Liver (tissue), 9 donors: Measurements from ENCODE around the gene SLC38A5. TPM values are rescaled to one million over a fixed set of nuclear protein-coding genes. Genes with fewer than 3 reads are reported as not detected.

Experiments used
- DNase-seq: peaks from one replicate; pipeline ENCODE4 v3.0.0-alpha.2; 2017; ENCODE audit warnings: low spot score
- H3K27ac ChIP-seq, 2 donors: one replicate each; pipeline ENCODE4 v1.7.0; 2013; ENCODE audit warnings: inconsistent platforms in 2 of 2, low read length in 2 of 2, control low read depth in 1 of 2, low read depth in 1 of 2, mild to moderate bottlenecking in 1 of 2
- H3K27me3 ChIP-seq, 4 donors: one replicate each; pipeline versions ENCODE4 v1.6.1 to v1.7.0; 2013; ENCODE audit warnings: low read length in 3 of 4, inconsistent platforms in 1 of 4, mild to moderate bottlenecking in 1 of 4, moderate library complexity in 1 of 4; ENCODE audit not compliant: control insufficient read depth in 4 of 4, insufficient read depth in 4 of 4
- H3K36me3 ChIP-seq, 4 donors: one replicate each; pipeline versions ENCODE4 v1.6.1 to v1.7.0; 2013; ENCODE audit warnings: low read length in 3 of 4, mild to moderate bottlenecking in 3 of 4, low read depth in 1 of 4, moderate library complexity in 1 of 4; ENCODE audit not compliant: control insufficient read depth in 4 of 4, insufficient read depth in 3 of 4
- H3K4me1 ChIP-seq, 4 donors: one replicate each; pipeline versions ENCODE4 v1.6.1 to v1.7.0; 2013; ENCODE audit warnings: low read length in 3 of 4, mild to moderate bottlenecking in 3 of 4, moderate library complexity in 1 of 4; ENCODE audit not compliant: control insufficient read depth in 4 of 4, insufficient read depth in 4 of 4
- H3K4me3 ChIP-seq, 3 donors: one replicate each; pipeline versions ENCODE4 v1.6.1 to v1.7.0; 2013; ENCODE audit warnings: low read length in 3 of 3, control low read depth in 1 of 3, low read depth in 1 of 3, mild to moderate bottlenecking in 1 of 3
- H3K9ac ChIP-seq, 2 donors: one replicate each; pipeline ENCODE4 v1.7.0; 2013; ENCODE audit warnings: low read length in 2 of 2, mild to moderate bottlenecking in 2 of 2, moderate library complexity in 2 of 2, control low read depth in 1 of 2, low read depth in 1 of 2
- H3K9me3 ChIP-seq, 4 donors: one replicate each; pipeline versions ENCODE4 v1.6.1 to v1.7.0; 2013; ENCODE audit warnings: low read length in 3 of 4; ENCODE audit not compliant: control insufficient read depth in 4 of 4
- ATF3 ChIP-seq: IDR thresholded peaks from 2 replicates; pipeline ENCODE4 v1.6.1; 2016; ENCODE audit warnings: antibody characterized with exemption
- CTCF ChIP-seq: fragments of 150-350 bp; IDR thresholded peaks from 2 replicates; pipeline ENCODE4 v1.5.1; 2017; ENCODE audit warnings: improper control_type of control experiment, low read depth, low read length; ENCODE audit not compliant: missing input control
- EGR1 ChIP-seq, 2 donors: IDR thresholded peaks; 2 replicates each; pipeline ENCODE4 v1.6.1; 2016 to 2018; ENCODE audit warnings: antibody characterized with exemption in 2 of 2, low read depth in 2 of 2
- FOXA1 ChIP-seq: IDR thresholded peaks from 2 replicates; pipeline ENCODE4 v1.6.1; 2016; ENCODE audit warnings: antibody characterized with exemption
- FOXA2 ChIP-seq: IDR thresholded peaks from 2 replicates; pipeline ENCODE4 v1.6.1; 2016; ENCODE audit warnings: antibody characterized with exemption
- GABPA ChIP-seq, 2 donors: IDR thresholded peaks in 1 of 2; conservative IDR thresholded peaks in 1 of 2; 2 replicates each; pipeline ENCODE4 v1.6.1; 2016; ENCODE audit warnings: antibody characterized with exemption in 2 of 2, mild to moderate bottlenecking in 1 of 2, moderate library complexity in 1 of 2
- HNF4G ChIP-seq: IDR thresholded peaks from 2 replicates; pipeline ENCODE4 v1.6.1; 2016; ENCODE audit warnings: antibody characterized with exemption
- JUND ChIP-seq, 2 donors: IDR thresholded peaks; 2 replicates each; pipeline ENCODE4 v1.6.1; 2016; ENCODE audit warnings: antibody characterized with exemption in 2 of 2
- MAX ChIP-seq: IDR thresholded peaks from 2 replicates; pipeline ENCODE4 v1.6.1; 2016; ENCODE audit warnings: antibody characterized with exemption
- NR2F2 ChIP-seq: IDR thresholded peaks from 2 replicates; pipeline ENCODE4 v1.6.1; 2016; ENCODE audit warnings: antibody characterized with exemption
- REST ChIP-seq: IDR thresholded peaks from 2 replicates; pipeline ENCODE4 v1.6.1; 2016; ENCODE audit warnings: antibody characterized with exemption, mild to moderate bottlenecking
- RXRA ChIP-seq, 2 donors: IDR thresholded peaks; 2 replicates each; pipeline ENCODE4 v1.6.1; 2017 to 2018; ENCODE audit warnings: antibody characterized with exemption in 2 of 2, mild to moderate bottlenecking in 1 of 2
- TAF1 ChIP-seq: conservative IDR thresholded peaks from 2 replicates; pipeline ENCODE4 v1.6.1; 2016; ENCODE audit warnings: antibody characterized with exemption, mild to moderate bottlenecking
- YY1 ChIP-seq: IDR thresholded peaks from 2 replicates; pipeline ENCODE4 v1.6.1; 2016; ENCODE audit warnings: antibody characterized with exemption, mild to moderate bottlenecking
- WGBS: extraction: QIAGEN DNeasy Blood & Tissue Kit; methylation state at CpG from one replicate; pipeline ENCODE4 v1.1.7; 2013; 5-methylcytosine and 5-hydroxymethylcytosine counted together
- polyA plus RNA-seq, 2 donors: library from polyadenylated mRNA; stranded (reverse) in 1 of 2; unstranded in 1 of 2; fragments of 200-250 nt in 1 of 2; fragments of >200 nt in 1 of 2; fragmentation: Nextera tagmentation in 1 of 2; extraction: Ambion mirVana in 1 of 2; gene quantifications; one replicate each; pipeline versions ENCODE4 v1.2.1 to v1.2.3, GENCODE V29; 2013 to 2015
- total RNA-seq, 2 donors: library from RNA; depleted of rRNA; stranded (reverse); fragments of >200 nt; gene quantifications; one replicate each; pipeline ENCODE4 v1.2.3, GENCODE V29; 2014
- donor health status: healthy.
- donor health status: healthy.
- donor health status: healthy.
- donor health status: healthy.
- donor health status: healthy.

Gene SLC38A5
- total and polyA plus RNA-seq, 4 donors = 0.25 to 81.3 (median 0.45) TPM

- 93% methylated on average over 5 of the region's 5 CpGs for WGBS
- no peak overlapping the region for H3K27ac ChIP-seq
- H3K9me3 ChIP-seq = no peaks in the 10 kb centered on the region
- no peak for DNase-seq
- no peak overlapping the region for H3K9ac ChIP-seq
- H3K36me3 ChIP-seq = peaks cover 4 to 16% (median 7%) of the 10 kb centered on the region in 4 donors
- no peaks in the 10 kb centered on the region for H3K27me3 ChIP-seq
- peaks cover 0 to 9% (median 6%) of the 10 kb centered on the region in 4 donors for H3K4me1 ChIP-seq
- TF ChIP-seq ATF3 (no peak), MAX (no peak), REST (no peak), CTCF (no peak), TAF1 (no peak), RXRA (IDR thresholded peaks at IDR 0.05) (no peak)
- no peak overlapping the region for H3K4me3 ChIP-seq
These were observed 8.7 kb upstream of the SLC38A5 start for GRCh38 chrX:48478806-48479205.

- WGBS = 98% methylated on average over 19 of the region's 19 CpGs
- Histone ChIP-seq H3K4me3 (no peak overlapping the region), H3K27me3 (no peaks in the 10 kb centered on the region), H3K9me3 (no peaks in the 10 kb centered on the region), H3K27ac (no peak overlapping the region), H3K36me3 (peaks cover 4 to 16% (median 7%) of the 10 kb centered on the region in 4 donors), H3K9ac (no peak overlapping the region), H3K4me1 (peaks cover 0 to 9% (median 6%) of the 10 kb centered on the region in 4 donors)
- no peak for DNase-seq
- TF ChIP-seq REST = no peak
- no peak for TF ChIP-seq FOXA2
- no peak for TF ChIP-seq HNF4G
- TF ChIP-seq GABPA (IDR thresholded peaks at IDR 0.05 in 1 of 2, conservative IDR thresholded peaks at IDR 0.05 in 1 of 2) = no peak
- TF ChIP-seq ATF3 = no peak
- no peak for TF ChIP-seq CTCF
- no peak for TF ChIP-seq EGR1 (IDR thresholded peaks at IDR 0.05; ENCODE audit: low read depth in 2 of 2)
- TF ChIP-seq MAX = no peak
- TF ChIP-seq RXRA (IDR thresholded peaks at IDR 0.05) = no peak
- no peak for TF ChIP-seq NR2F2
- no peak for TF ChIP-seq JUND (IDR thresholded peaks at IDR 0.05)
- no peak for TF ChIP-seq YY1
- no peak for TF ChIP-seq TAF1
- TF ChIP-seq FOXA1 = no peak
These were observed 8.1 kb upstream of the SLC38A5 start for GRCh38 chrX:48477960-48478755.
